AG09319 (cell line): ENCODE data around the gene ATP5IF1.

ENCODE experiments used
- DNase-seq: peaks from one replicate; pipeline ENCODE4 v3.0.0-alpha.2; 2010; ENCODE audit warnings: low read depth; ENCODE audit errors: extremely low read depth
- TF ChIP-seq, protein P1 (sequence below): IDR thresholded peaks from 2 replicates; pipeline ENCODE4 v1.5.1; 2011; ENCODE audit warnings: low read depth, mild to moderate bottlenecking, inconsistent platforms, low read length, moderate library complexity

The ATP5IF1 gene

DNA sequence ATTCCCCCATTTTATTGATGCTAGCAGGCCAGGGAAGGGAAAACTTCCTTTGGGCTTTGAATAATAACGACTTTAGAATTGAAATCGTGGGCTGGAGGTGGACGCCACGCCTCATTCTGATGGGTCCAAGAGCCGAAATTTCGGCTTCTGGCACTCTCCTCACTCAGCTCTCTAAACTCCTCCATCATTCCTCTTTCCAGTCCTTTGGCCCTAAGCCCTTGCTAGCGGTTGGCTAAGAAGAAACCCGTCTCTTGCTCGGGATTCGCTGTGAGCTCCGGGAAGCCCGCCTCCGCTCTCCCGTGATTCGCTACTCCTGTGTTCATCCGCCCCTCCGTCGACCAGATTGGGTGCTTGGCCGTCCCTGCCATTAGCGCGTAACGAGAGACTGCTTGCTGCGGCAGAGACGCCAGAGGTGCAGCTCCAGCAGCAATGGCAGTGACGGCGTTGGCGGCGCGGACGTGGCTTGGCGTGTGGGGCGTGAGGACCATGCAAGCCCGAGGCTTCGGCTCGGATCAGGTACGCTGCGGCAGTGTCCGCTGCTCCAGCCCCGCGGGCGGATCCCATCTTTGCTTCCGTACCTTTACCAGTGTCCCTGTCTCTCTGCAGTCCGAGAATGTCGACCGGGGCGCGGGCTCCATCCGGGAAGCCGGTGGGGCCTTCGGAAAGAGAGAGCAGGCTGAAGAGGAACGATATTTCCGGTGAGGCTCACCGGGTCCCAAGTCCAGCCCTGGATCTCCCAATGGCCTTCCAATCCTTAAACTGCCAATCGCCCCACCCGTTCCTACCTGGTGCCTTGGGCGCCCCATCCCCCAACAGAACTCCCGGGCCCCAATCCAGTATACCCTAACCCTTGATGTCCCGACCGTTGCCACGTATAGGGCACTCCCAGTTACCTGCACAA, at the start of gene ATP5IF1:
TSS of gene ATP5IF1 (plus strand) at position 370 of the 901 bp plus-strand sequence. CDS start at position 430, 60 bp downstream.
- TF ChIP-seq, protein P1, sequence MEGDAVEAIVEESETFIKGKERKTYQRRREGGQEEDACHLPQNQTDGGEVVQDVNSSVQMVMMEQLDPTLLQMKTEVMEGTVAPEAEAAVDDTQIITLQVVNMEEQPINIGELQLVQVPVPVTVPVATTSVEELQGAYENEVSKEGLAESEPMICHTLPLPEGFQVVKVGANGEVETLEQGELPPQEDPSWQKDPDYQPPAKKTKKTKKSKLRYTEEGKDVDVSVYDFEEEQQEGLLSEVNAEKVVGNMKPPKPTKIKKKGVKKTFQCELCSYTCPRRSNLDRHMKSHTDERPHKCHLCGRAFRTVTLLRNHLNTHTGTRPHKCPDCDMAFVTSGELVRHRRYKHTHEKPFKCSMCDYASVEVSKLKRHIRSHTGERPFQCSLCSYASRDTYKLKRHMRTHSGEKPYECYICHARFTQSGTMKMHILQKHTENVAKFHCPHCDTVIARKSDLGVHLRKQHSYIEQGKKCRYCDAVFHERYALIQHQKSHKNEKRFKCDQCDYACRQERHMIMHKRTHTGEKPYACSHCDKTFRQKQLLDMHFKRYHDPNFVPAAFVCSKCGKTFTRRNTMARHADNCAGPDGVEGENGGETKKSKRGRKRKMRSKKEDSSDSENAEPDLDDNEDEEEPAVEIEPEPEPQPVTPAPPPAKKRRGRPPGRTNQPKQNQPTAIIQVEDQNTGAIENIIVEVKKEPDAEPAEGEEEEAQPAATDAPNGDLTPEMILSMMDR: no peak
- DNase-seq: peak; percentile 94

DNA sequence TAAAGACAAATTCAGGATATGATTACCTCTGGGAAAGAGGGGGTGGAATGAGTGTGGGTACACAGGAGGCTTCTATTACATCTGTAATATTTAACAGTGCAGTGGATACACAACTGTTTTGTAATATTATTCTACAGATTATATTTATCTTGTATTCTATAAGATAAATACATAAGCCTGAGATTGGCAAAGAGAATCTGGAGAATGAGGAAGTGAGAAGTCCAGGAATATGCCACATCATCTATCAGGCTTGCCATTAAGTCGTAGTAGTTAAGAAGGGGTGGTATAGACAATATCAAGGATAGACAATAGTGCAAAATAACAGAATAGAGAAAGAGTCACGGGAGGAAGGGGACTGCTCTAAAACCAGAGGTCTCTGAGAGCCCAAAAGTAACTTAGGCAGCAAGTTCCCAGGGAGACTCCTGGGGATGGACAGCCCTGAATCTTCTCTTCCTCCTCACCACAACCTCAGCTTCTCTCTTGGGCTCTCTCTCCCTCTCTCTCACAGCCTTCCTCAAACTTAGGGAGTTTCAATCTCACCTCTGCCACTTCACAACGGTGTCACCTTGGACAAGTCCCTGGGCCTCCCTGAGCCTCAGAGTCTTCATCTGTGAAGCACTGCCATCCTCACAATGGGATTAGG, 45.5 kb upstream of the ATP5IF1 start:
- DNase-seq: no peak
- TF ChIP-seq, protein P1: no peak

DNA sequence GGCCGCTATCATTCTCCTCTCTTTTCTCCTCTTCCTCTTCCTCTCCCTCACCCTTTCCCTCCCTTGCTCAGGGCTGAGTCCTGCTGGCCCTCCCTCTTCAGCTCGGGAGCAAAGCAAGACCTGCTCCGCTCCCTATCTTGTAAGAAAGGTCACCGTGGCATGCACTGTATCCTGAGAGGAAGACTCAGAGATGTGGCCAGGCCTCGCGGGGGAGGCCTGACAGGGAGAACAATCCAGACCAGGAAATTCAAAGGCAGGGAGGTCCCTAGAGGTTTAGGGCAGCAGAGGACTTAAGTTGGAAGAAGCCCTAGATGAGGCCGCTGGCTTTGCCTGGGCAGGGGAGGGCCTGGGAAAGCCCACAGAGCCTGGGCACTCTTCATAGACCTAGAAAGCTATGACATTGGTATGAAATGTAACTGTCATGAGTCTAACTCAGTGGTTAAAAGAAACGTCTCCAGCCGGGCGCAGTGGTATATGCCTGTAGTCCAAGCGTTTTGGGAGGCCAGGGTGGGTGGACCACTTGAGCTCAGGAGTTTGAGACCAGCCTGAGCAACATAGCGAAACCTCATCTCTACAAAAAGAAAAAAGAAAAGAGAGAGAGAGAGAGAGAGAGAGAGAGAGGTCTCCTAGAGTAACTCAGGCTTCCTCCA, 44.8 kb upstream of the ATP5IF1 start:
- TF ChIP-seq, protein P1: no peak
- no peak for DNase-seq

DNA sequence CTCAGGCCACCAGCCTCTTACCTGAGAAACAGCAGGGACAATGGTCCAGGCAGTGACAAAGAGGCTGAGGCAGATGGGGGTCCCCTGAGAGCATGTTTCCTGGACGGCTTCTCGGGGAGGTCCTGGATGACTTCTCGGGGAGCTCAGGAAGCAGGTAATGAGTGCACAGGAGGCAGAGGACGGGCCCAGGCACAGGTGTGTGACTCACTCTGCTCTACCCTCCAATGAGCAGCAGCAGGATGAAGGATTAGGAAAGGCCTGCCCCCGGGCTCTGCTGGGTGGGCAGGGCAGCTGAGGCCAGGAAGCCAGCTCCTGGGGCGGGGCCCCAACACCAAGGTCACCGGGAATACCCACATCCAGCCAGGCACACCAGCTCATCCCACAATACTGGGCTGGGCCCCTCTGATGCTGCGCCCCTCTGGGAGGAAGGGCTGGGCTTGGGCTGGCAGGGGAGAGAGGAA, 42.2 kb upstream of the ATP5IF1 start:
- TF ChIP-seq, protein P1: no peak
- DNase-seq: no peak

DNA sequence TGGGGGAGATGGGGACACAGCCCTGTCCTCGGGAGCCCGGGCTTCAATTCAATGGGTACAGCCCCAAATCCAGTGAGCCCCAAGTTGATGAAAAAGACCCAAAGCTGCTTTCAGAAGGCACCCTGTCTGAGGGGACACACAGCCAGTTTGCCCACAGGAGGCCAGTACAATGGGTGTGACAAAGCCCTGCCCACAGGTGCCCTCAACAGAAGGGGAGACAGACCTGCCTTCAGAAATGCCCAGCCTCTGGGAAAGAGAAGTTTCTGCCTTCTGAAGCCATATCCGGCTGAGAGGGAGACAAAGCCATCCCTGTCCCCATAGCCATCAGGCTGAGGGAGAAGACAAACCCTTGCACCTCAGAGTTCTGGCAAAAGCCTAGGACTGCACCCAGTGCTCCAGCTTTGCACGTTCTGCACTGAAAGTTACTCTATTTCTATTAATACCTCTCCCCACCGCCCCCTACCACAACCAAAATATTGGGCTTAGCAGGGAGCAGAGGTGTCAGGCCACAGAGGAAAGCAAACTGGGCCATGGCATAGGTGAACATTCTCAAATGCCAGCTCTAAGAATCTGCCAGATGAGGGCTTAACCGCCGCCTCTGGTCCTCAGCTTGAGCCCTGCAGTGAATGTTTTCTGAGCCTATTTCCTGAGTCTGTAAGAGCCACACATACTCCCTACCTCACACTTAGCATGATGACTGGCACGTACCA, 41.4 kb upstream of the ATP5IF1 start:
- DNase-seq: no peak
- TF ChIP-seq, protein P1: no peak

DNA sequence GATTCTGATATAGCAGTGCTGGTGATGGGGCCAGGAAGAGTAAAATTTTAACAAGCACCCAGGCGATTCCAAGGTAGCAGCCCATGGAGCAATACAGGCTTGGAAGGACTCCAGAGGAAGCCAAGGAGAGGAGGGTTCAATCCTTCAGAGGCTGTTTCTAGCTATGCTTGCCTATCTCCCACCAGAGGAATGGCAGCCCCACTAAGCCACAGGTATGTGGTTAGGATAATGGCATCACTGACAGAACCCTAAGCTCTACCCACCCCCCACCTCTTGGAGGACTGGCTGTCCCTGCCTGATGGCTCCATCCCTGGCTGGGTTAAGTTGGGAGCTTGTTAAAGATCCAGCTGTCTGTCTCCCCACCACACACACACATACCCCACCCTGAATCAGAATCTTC, 40.1 kb upstream of the ATP5IF1 start:
- TF ChIP-seq, protein P1: no peak
- DNase-seq: no peak
